ENCODE data around the gene DNAI1. TPM values are rescaled to one million over a fixed set of nuclear protein-coding genes. Genes with fewer than 3 reads are reported as not detected.

Gene DNAI1
- total RNA-seq, 1 donor: not detected

DNA sequence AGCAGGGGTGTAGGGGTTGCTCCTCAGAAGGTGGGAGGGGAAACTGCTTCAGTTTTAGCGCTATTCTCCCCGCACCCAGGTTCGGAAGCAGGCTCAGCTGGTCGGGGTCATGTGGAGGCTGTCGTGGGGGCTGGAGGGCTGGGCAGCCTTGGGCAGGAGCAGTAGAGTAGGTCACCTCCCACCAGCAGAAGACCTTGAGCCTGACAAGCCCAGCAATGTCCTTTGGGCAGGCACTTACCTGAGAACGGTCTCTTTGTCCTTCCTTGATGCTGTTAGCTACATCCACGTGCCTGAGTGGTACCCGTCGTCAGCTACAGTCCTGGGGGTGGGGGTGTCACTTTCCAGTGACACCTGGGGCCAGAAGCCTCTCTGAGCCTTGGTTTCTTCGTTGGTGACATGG, 43.9 kb downstream of the DNAI1 start:
- TF ChIP-seq, protein P1, sequence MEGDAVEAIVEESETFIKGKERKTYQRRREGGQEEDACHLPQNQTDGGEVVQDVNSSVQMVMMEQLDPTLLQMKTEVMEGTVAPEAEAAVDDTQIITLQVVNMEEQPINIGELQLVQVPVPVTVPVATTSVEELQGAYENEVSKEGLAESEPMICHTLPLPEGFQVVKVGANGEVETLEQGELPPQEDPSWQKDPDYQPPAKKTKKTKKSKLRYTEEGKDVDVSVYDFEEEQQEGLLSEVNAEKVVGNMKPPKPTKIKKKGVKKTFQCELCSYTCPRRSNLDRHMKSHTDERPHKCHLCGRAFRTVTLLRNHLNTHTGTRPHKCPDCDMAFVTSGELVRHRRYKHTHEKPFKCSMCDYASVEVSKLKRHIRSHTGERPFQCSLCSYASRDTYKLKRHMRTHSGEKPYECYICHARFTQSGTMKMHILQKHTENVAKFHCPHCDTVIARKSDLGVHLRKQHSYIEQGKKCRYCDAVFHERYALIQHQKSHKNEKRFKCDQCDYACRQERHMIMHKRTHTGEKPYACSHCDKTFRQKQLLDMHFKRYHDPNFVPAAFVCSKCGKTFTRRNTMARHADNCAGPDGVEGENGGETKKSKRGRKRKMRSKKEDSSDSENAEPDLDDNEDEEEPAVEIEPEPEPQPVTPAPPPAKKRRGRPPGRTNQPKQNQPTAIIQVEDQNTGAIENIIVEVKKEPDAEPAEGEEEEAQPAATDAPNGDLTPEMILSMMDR (IDR thresholded peaks at IDR 0.05; ENCODE audit: insufficient read depth, low read length): no peak
- DNase-seq (ENCODE audit: low read depth): no peak
- H3K4me3 ChIP-seq (ENCODE audit: low read depth, low read length): no peak overlapping the region

DNA sequence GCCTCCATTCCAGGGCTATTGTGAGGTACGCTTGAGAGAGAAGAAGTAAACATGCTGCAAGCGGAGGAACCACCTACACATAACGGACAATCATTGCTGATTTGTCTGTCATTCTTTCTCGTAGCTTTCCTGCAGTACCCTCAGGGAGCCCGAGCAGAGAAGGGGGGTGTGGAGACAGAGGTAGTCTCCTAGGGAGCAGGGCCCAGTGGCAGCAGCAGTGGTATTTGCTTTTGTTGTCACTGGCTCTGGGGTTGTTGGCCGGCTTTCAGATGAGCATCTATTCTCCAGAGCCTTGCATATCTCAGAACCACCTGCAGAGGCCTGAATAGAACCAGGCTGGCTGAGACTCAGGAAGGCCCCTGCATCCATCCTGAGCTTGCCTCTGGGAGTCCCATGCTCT, 44.3 kb downstream of the DNAI1 start:
- TF ChIP-seq, protein P1 (IDR thresholded peaks at IDR 0.05; ENCODE audit: insufficient read depth, low read length): no peak
- H3K4me3 ChIP-seq (ENCODE audit: low read depth, low read length): no peak overlapping the region
- DNase-seq (ENCODE audit: low read depth): no peak

DNA sequence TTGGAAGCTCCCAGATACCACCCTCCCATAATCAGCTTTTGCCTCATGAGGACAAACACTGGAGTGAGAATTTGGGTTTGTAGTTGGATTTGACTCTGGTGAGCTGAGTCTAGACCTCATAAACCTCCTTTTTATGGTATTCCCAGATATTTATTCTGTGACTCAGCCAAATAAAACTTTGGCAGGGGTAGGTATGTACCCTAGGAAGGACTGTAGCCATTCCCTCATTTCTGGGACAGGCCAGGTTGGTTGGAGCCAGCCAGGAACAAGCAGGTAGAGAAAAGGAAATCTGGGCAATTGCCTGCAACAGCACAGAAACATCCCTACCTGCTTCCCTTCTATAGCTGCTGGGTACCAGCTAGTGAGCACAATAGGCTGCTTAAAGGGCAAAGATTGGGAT, 44.8 kb downstream of the DNAI1 start:
- no peak for DNase-seq (ENCODE audit: low read depth)
- TF ChIP-seq, protein P1 (IDR thresholded peaks at IDR 0.05; ENCODE audit: insufficient read depth, low read length): no peak
- no peak overlapping the region for H3K4me3 ChIP-seq (ENCODE audit: low read depth, low read length)

DNA sequence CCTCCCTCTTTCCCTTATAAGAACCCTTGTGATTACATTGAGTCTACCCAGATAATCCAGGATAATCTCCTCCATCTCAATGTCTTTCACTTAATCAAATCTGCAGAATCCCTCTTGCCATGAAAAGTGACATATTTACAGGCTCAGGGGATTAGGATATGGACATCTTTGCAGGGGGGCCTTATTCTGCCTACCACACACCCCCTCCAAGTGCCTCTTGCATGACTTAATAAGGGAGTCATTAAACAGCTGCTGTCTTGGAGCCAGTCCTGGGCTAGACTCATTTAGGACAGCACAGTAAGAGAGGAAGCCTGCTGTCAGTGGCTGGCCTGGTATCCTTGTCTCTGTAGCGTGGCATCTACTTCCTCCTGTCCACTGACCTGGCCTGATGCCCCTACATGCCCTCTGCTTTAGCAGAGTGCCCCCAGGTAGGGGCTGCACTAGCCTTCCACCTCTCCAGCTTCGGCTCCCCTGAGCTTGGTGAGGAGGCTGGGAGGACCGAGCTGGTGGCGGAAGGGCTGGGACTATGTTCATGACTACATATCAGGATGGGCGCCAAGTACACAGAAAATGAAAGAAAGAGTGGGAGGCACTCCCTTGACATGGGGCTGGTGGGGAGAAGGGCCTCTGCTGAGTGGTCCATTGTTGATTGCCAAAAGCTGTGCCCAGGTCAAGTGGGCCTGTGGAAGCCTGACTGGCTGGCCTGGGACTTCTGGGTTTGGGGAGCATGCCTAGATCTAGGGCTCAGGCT, 46.9 kb downstream of the DNAI1 start:
- TF ChIP-seq, protein P1 (IDR thresholded peaks at IDR 0.05; ENCODE audit: insufficient read depth, low read length): no peak
- H3K4me3 ChIP-seq (ENCODE audit: low read depth, low read length): no peak overlapping the region
- DNase-seq (ENCODE audit: low read depth): no peak

DNA sequence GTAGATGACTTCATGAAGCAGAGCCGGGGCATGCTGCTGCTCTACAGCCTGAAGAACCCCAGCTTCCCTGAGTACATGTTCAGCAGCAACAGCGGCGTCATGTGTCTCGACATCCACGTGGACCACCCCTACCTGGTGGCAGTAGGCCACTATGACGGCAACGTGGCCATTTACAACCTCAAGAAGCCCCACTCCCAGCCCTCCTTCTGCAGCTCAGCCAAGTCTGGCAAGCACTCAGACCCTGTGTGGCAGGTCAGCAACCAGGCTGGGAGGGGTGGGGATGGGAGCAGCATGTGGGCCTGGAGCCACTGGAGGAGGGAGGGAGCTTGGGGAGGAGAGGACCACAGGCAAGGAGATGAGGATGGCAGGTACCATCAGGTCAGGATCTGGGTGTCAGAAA, 48.0 kb downstream of the DNAI1 start:
- H3K4me3 ChIP-seq (ENCODE audit: low read depth, low read length): no peak overlapping the region
- no peak for DNase-seq (ENCODE audit: low read depth)
- TF ChIP-seq, protein P1 (IDR thresholded peaks at IDR 0.05; ENCODE audit: insufficient read depth, low read length): no peak

DNA sequence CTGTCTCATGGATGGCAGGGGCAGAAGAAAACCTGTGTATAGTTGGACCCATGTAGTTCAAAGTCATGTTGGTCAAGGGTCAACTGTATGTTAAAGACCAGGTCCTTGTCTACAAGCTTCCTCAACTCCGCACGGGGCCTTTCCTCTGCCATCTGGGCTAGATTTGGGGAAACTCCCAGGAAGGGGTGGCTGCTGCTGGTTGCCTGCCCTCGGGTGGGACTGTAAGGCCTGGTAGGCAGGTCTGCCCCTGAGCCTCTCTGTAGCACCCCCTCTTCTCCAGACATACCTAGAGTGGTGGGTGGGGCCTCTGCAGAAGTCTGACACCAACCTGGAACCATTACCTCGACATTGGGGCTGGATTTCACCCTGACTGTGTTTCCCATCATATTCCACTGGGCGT, 49.0 kb downstream of the DNAI1 start:
- no peak overlapping the region for H3K4me3 ChIP-seq (ENCODE audit: low read depth, low read length)
- no peak for DNase-seq (ENCODE audit: low read depth)
- TF ChIP-seq, protein P1 (IDR thresholded peaks at IDR 0.05; ENCODE audit: insufficient read depth, low read length): no peak

DNA sequence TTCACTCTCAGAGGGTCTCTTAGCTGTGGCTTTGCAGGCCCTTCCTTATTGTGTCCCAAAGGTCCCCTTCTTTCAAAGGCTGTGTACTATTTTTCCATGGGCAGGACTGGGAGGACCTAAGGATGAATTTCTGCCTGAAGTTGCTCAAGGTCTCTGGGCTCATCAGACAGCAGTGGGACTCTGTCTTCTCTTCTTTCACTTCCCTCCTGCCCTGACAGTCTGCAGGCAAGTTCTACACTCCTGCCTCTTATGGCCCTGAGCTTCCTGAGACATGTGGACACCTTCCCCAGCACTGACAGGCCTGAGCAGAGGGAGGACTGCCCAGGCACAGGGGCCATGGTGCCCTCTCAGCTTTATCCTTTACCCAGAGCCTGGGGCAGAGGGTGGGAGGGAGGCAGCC, 49.4 kb downstream of the DNAI1 start:
- TF ChIP-seq, protein P1 (IDR thresholded peaks at IDR 0.05; ENCODE audit: insufficient read depth, low read length): no peak
- H3K4me3 ChIP-seq (ENCODE audit: low read depth, low read length): no peak overlapping the region
- DNase-seq (ENCODE audit: low read depth): no peak

Data from fibroblast of the aortic adventitia (primary cell).